Spleen (tissue), 7 donors: ENCODE results near the gene TXNRD2.

Experiments
- POLR2A ChIP-seq, 3 donors: fragments of 450-650 bp; IDR thresholded peaks; one replicate each; pipeline ENCODE4 v1.5.1; 2017; ENCODE audit warnings: antibody characterized with exemption in 3 of 3, mild to moderate bottlenecking in 1 of 3
- POLR2AphosphoS5 ChIP-seq, 3 donors: sonication (generic); formaldehyde crosslinking; IDR thresholded peaks; one replicate each; pipeline ENCODE4 v1.5.1; 2017; ENCODE audit warnings: antibody characterized with exemption in 3 of 3
- TF ChIP-seq, protein P1 (sequence below), 11 experiments: fragments of 200-600 bp in 7 of 11; fragments of 450-650 bp in 4 of 11; sonication (generic) in 4 of 11; IDR thresholded peaks in 8 of 11; conservative IDR thresholded peaks in 3 of 11; 1 replicate in 7 of 11; 2 replicates in 4 of 11; pipeline versions ENCODE4 v1.4.0 to v1.8.0; 2016 to 2021; ENCODE audit warnings: antibody characterized with exemption in 11 of 11, inconsistent platforms in 4 of 11, mild to moderate bottlenecking in 1 of 11
- donor health status: DM: no; HTN: no; CAD: no; lungs with moderate emphysema.
- donor health status: DM: no; HTN: no; CAD: no.
- donor health status: DM: no; HTN: no; CAD: no.

DNA sequence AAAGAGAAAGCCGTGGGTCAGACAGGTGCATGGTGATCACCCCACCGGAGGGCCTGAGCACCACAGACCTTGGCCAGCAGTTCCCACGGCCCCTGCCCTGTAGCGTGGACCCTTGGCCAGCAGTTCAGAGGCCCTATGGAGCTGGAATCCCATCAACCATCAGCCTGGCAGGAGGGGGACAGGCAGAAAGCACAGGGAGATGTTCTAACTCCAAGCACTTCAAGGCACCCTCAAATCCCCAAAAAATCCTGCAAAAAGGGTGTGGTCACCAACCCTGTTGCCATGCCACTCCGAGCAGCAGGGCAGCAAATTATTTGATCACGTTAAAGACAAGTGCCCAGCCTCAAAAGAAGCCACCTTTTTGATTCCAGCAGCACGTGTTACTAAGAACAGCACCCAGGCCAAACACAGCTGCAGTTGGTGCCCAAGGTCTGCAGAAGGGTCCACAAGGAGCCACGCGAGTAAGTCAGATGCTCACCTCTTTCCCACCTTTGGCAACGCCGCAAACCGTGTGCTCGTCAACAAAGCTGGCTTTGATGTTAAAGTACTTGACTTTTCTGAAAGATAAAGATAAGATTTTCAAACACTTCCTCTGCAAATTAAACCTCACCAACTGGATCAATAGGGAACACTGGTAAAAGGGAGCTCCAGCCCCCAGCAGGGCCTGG lies 26.2 kb downstream of the TXNRD2 start:
- no peak for TF ChIP-seq POLR2AphosphoS5 (IDR thresholded peaks at IDR 0.05)
- TF ChIP-seq, protein P1, sequence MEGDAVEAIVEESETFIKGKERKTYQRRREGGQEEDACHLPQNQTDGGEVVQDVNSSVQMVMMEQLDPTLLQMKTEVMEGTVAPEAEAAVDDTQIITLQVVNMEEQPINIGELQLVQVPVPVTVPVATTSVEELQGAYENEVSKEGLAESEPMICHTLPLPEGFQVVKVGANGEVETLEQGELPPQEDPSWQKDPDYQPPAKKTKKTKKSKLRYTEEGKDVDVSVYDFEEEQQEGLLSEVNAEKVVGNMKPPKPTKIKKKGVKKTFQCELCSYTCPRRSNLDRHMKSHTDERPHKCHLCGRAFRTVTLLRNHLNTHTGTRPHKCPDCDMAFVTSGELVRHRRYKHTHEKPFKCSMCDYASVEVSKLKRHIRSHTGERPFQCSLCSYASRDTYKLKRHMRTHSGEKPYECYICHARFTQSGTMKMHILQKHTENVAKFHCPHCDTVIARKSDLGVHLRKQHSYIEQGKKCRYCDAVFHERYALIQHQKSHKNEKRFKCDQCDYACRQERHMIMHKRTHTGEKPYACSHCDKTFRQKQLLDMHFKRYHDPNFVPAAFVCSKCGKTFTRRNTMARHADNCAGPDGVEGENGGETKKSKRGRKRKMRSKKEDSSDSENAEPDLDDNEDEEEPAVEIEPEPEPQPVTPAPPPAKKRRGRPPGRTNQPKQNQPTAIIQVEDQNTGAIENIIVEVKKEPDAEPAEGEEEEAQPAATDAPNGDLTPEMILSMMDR (IDR thresholded peaks at IDR 0.05 in 8 of 11, conservative IDR thresholded peaks at IDR 0.05 in 3 of 11): no peak
- no peak for TF ChIP-seq POLR2A (IDR thresholded peaks at IDR 0.05)
